H9 (cell line): ENCODE data around the gene HTR7. TPM values are rescaled to one million over a fixed set of nuclear protein-coding genes. Genes with fewer than 3 reads are reported as not detected.

Experiments used
- DNase-seq: peaks from one replicate; pipeline ENCODE4 v3.0.0-alpha.2; 2017
- H2AFZ ChIP-seq: one replicate; pipeline ENCODE4 v1.6.1; 2013; ENCODE audit warnings: mild to moderate bottlenecking, low read length, control low read depth, moderate library complexity
- H2AK5ac ChIP-seq: 2 replicates; pipeline ENCODE4 v1.6.1; 2013; ENCODE audit warnings: low read length, control low read depth, mixed read lengths; ENCODE audit not compliant: insufficient read length
- H2BK120ac ChIP-seq: one replicate; pipeline ENCODE4 v1.6.1; 2013; ENCODE audit warnings: low read depth, mild to moderate bottlenecking, low read length, control low read depth, inconsistent platforms; ENCODE audit not compliant: poor library complexity, severe bottlenecking
- H2BK12ac ChIP-seq: 2 replicates; pipeline ENCODE4 v1.6.1; 2013; ENCODE audit warnings: low read length, control low read depth, mixed read lengths, low read depth; ENCODE audit not compliant: insufficient read length
- H2BK15ac ChIP-seq: 2 replicates; pipeline ENCODE4 v1.6.1; 2013; ENCODE audit warnings: low read depth, low read length, control low read depth
- H2BK20ac ChIP-seq: one replicate; pipeline ENCODE4 v1.6.1; 2013; ENCODE audit warnings: low read depth, mild to moderate bottlenecking, low read length, control low read depth, inconsistent platforms; ENCODE audit not compliant: poor library complexity, severe bottlenecking
- H2BK5ac ChIP-seq: 2 replicates; pipeline ENCODE4 v1.6.1; 2013; ENCODE audit warnings: low read length, control low read depth, mixed read lengths; ENCODE audit not compliant: insufficient read length
- H3K14ac ChIP-seq: 2 replicates; pipeline ENCODE4 v1.6.1; 2013; ENCODE audit warnings: low read length, control low read depth; ENCODE audit not compliant: insufficient read depth
- H3K18ac ChIP-seq: 2 replicates; pipeline ENCODE4 v1.6.1; 2013; ENCODE audit warnings: low read depth, mild to moderate bottlenecking, mixed read lengths, low read length, control low read depth; ENCODE audit not compliant: insufficient read length
- H3K23ac ChIP-seq: 2 replicates; pipeline ENCODE4 v1.6.1; 2013; ENCODE audit warnings: low read length, control low read depth, mixed read lengths, low read depth; ENCODE audit not compliant: insufficient read length
- H3K23me2 ChIP-seq: 2 replicates; pipeline ENCODE4 v1.6.1; 2013; ENCODE audit warnings: low read depth, mild to moderate bottlenecking, mixed read lengths, low read length, control low read depth; ENCODE audit not compliant: insufficient read length, poor library complexity, severe bottlenecking
- H3K27ac ChIP-seq: 2 replicates; pipeline ENCODE4 v1.5.1; 2013; ENCODE audit warnings: low read length, control low read depth, mixed read lengths, low read depth; ENCODE audit not compliant: insufficient read length
- H3K27me3 ChIP-seq: 2 replicates; pipeline ENCODE4 v1.6.1; 2013; ENCODE audit warnings: low read length, control low read depth, inconsistent platforms; ENCODE audit not compliant: insufficient read depth
- H3K4ac ChIP-seq: 2 replicates; pipeline ENCODE4 v1.6.1; 2013; ENCODE audit warnings: low read depth, mild to moderate bottlenecking, control low read depth, inconsistent platforms, low read length, moderate library complexity
- H3K4me1 ChIP-seq: 2 replicates; pipeline ENCODE4 v1.6.1; 2013; ENCODE audit warnings: low read length, control low read depth, inconsistent platforms; ENCODE audit not compliant: insufficient read depth
- H3K4me2 ChIP-seq: 2 replicates; pipeline ENCODE4 v1.6.1; 2013; ENCODE audit warnings: low read length, control low read depth, mixed read lengths; ENCODE audit not compliant: insufficient read length, insufficient read depth
- H3K56ac ChIP-seq: 2 replicates; pipeline ENCODE4 v1.6.1; 2013; ENCODE audit warnings: low read depth, mild to moderate bottlenecking, mixed read lengths, low read length, control low read depth; ENCODE audit not compliant: insufficient read length
- H3K79me1 ChIP-seq: 2 replicates; pipeline ENCODE4 v1.6.1; 2013; ENCODE audit warnings: low read depth, mild to moderate bottlenecking, moderate library complexity, low read length, control low read depth, inconsistent platforms; ENCODE audit not compliant: insufficient read depth, poor library complexity, severe bottlenecking
- H3K79me2 ChIP-seq: 2 replicates; pipeline ENCODE4 v1.6.1; 2013; ENCODE audit warnings: low read length, control low read depth, inconsistent platforms; ENCODE audit not compliant: insufficient read depth
- H3K9ac ChIP-seq: 2 replicates; pipeline ENCODE4 v1.6.1; 2013; ENCODE audit warnings: low read length, control low read depth, mixed read lengths; ENCODE audit not compliant: insufficient read length; ENCODE audit errors: extremely low read depth
- H3K9me3 ChIP-seq: one replicate; pipeline ENCODE4 v1.6.1; 2013; ENCODE audit warnings: low read depth, low read length, inconsistent platforms; ENCODE audit not compliant: control insufficient read depth
- H3T11ph ChIP-seq: one replicate; pipeline ENCODE4 v1.6.1; 2013; ENCODE audit warnings: mild to moderate bottlenecking, low read length, control low read depth, inconsistent platforms
- H4K20me1 ChIP-seq: one replicate; pipeline ENCODE4 v1.6.1; 2013; ENCODE audit not compliant: control insufficient read depth, insufficient read length, insufficient read depth
- H4K5ac ChIP-seq: 2 replicates; pipeline ENCODE4 v1.6.1; 2013; ENCODE audit warnings: low read depth, mild to moderate bottlenecking, mixed read lengths, low read length, control low read depth; ENCODE audit not compliant: insufficient read length
- H4K8ac ChIP-seq: replicated peaks from 2 replicates; pipeline ENCODE4 v1.6.1; 2013; ENCODE audit warnings: low read length, control low read depth, mixed read lengths, low read depth; ENCODE audit not compliant: insufficient read length
- H4K91ac ChIP-seq: 2 replicates; pipeline ENCODE4 v1.6.1; 2013; ENCODE audit warnings: low read depth, mild to moderate bottlenecking, moderate library complexity, mixed read lengths, low read length, control low read depth; ENCODE audit not compliant: insufficient read length
- H3K27ac Mint-ChIP-seq, 3 experiments: 2 replicates in 2 of 3; 3 replicates in 1 of 3; pipeline ENCODE4 v1.8.0; 2020 to 2021; ENCODE audit warnings: mixed read lengths in 3 of 3, mild to moderate bottlenecking in 1 of 3, moderate library complexity in 1 of 3
- H3K27me3 Mint-ChIP-seq: 2 replicates; pipeline ENCODE4 v1.8.0; 2021; ENCODE audit warnings: low read depth, mild to moderate bottlenecking, moderate library complexity, mixed read lengths
- H3K36me3 Mint-ChIP-seq, 3 experiments: 2 replicates in 2 of 3; 3 replicates in 1 of 3; pipeline ENCODE4 v1.8.0; 2020 to 2021; ENCODE audit warnings: low read depth in 3 of 3, mixed read lengths in 3 of 3; ENCODE audit not compliant: insufficient read depth in 1 of 3
- H3K4me1 Mint-ChIP-seq, 2 experiments: 2 replicates each; pipeline ENCODE4 v1.8.0; 2020; ENCODE audit warnings: mixed read lengths in 2 of 2
- H3K4me3 Mint-ChIP-seq, 2 experiments: 2 replicates in 1 of 2; 3 replicates in 1 of 2; pipeline ENCODE4 v1.8.0; 2020 to 2021; ENCODE audit warnings: mild to moderate bottlenecking in 2 of 2, mixed read lengths in 2 of 2, moderate library complexity in 1 of 2
- H3K9me3 Mint-ChIP-seq, 2 experiments: 2 replicates in 1 of 2; 3 replicates in 1 of 2; pipeline ENCODE4 v1.8.0; 2020; ENCODE audit warnings: mild to moderate bottlenecking in 2 of 2, mixed read lengths in 2 of 2, moderate library complexity in 1 of 2
- CTCF ChIP-seq: fragments of 200-600 bp; sonication (generic); conservative IDR thresholded peaks from 3 replicates; pipeline ENCODE4 v1.8.0; 2021; ENCODE audit warnings: antibody characterized with exemption, mild to moderate bottlenecking
- WGBS: extraction: QIAGEN DNeasy Blood & Tissue Kit; methylation state at CpG from one replicate; pipeline ENCODE4 v1.1.7; 2013; ENCODE audit warnings: missing lambda C conversion rate, low lambda C conversion rate, mixed read lengths; ENCODE audit not compliant: insufficient read length; ENCODE audit errors: extremely low coverage; 5-methylcytosine and 5-hydroxymethylcytosine counted together
- total RNA-seq: library from RNA; stranded (reverse); gene quantifications from 2 replicates; pipeline ENCODE4 v1.2.1, GENCODE V29; 2021

Gene HTR7
- total RNA-seq, 1 experiment from 2014 or later: 21.3 TPM

- Histone ChIP-seq H4K5ac (no peak overlapping the region), H3K9me3 (peaks cover 14% of the 10 kb centered on the region), H2BK5ac (no peak overlapping the region), H3K4me2 (no peak overlapping the region), H2BK20ac (no peak overlapping the region), H2BK12ac (no peak overlapping the region), H2BK15ac (no peak overlapping the region), H4K8ac (no peak overlapping the region), H2BK120ac (no peak overlapping the region), H2AFZ (no peak overlapping the region), H3K27ac (no peak overlapping the region), H3K79me2 (0 out of 2 replicates have a peak, but pooled peaks cover 2% of the 10 kb centered on the region), H3T11ph (no peak overlapping the region), H3K27me3 (no peaks in the 10 kb centered on the region), H3K4ac (no peak overlapping the region), H3K4me1 (peaks cover 3% of the 10 kb centered on the region), H3K14ac (no peak overlapping the region), H3K23ac (no peak overlapping the region), H3K79me1 (peaks cover 1% of the 10 kb centered on the region), H3K23me2 (no peaks in the 10 kb centered on the region), H4K20me1 (no peaks in the 10 kb centered on the region), H3K18ac (no peak overlapping the region), H2AK5ac (no peak overlapping the region), H3K9ac (no peak overlapping the region), H4K91ac (no peak overlapping the region), H3K56ac (no peak overlapping the region)
- no CpG with 5 or more reads among the region's 3 CpGs for WGBS
- Mint-ChIP-seq H3K27ac (peak overlapping the region in 2 of 3 experiments; percentile 72 to 74; a peak in 2 of 7 replicates), H3K27me3 (peaks cover 2% of the 10 kb centered on the region; the same call in 1 of the 2 replicates), H3K36me3 (peaks cover 18 to 48% (median 47%) of the 10 kb centered on the region in 3 experiments), H3K9me3 (peaks cover 52 to 64% of the 10 kb centered on the region in 2 experiments), H3K4me3 (peak overlapping the region in 1 of 2 experiments; percentile 31; a peak in 3 of 5 replicates), H3K4me1 (peaks cover 30 to 66% of the 10 kb centered on the region in 2 experiments)
- no peak for TF ChIP-seq CTCF
- no peak for DNase-seq
Observed at GRCh38 chr10:90804354-90804753, 53.5 kb downstream of the HTR7 start.
